Kidney (tissue), 22 donors: ENCODE results near the gene SELENOP. TPM values are rescaled to one million over a fixed set of nuclear protein-coding genes. Genes with fewer than 3 reads are reported as not detected.
A peak's percentile ranks its signal among the peaks of the same experiment; 100 is the strongest.

Source experiments
- DNase-seq, 5 donors: peaks; one replicate each; pipeline ENCODE4 v3.0.0-alpha.2; 2013 to 2020
- FAIRE-seq: peaks from 2 replicates; lab custom pipeline; 2012; peaks lifted over from hg19 to GRCh38; lab: Jason Lieb, UNC
- H3K27ac ChIP-seq, 2 donors: one replicate each; pipeline ENCODE4 v1.7.0; 2013; ENCODE audit warnings: low read depth in 2 of 2, low read length in 2 of 2, inconsistent platforms in 1 of 2
- H3K27me3 ChIP-seq: one replicate; pipeline ENCODE4 v1.7.1; 2013; ENCODE audit warnings: low read length, inconsistent platforms; ENCODE audit not compliant: control insufficient read depth, insufficient read depth
- H3K36me3 ChIP-seq, 3 donors: one replicate each; pipeline versions ENCODE4 v1.7.0 to v1.7.1; 2013; ENCODE audit warnings: low read length in 3 of 3, control low read depth in 1 of 3, inconsistent platforms in 1 of 3; ENCODE audit not compliant: insufficient read depth in 3 of 3, control insufficient read depth in 2 of 3
- H3K4me1 ChIP-seq, 3 donors: one replicate each; pipeline versions ENCODE4 v1.7.0 to v1.7.1; 2013; ENCODE audit warnings: low read length in 3 of 3, inconsistent platforms in 1 of 3, low read depth in 1 of 3; ENCODE audit not compliant: control insufficient read depth in 2 of 3, insufficient read depth in 2 of 3
- H3K4me3 ChIP-seq, 3 donors: one replicate each; pipeline versions ENCODE4 v1.7.0 to v1.8.1; 2013; ENCODE audit warnings: low read length in 3 of 3, control low read depth in 1 of 3, inconsistent platforms in 1 of 3
- H3K9ac ChIP-seq, 3 donors: one replicate each; pipeline versions ENCODE4 v1.7.0 to v1.7.1; 2013; ENCODE audit warnings: low read length in 3 of 3, control low read depth in 1 of 3, inconsistent platforms in 1 of 3
- H3K9me3 ChIP-seq, 3 donors: one replicate each; pipeline versions ENCODE4 v1.7.0 to v1.7.1; 2013; ENCODE audit warnings: low read length in 3 of 3, control low read depth in 1 of 3, inconsistent platforms in 1 of 3; ENCODE audit not compliant: control insufficient read depth in 2 of 3, insufficient read depth in 1 of 3
- intact Hi-C: fragments of 100-400 bp; cut with DNase I; formaldehyde crosslinking; loops from one replicate; pipeline ENCODE4 v1.11.1; 2022
- long read RNA-seq, 10 donors: library from polyadenylated mRNA in 1 of 10; unstranded in 1 of 10; transcript quantifications; one replicate each; pipeline ENCODE4 v2.0.0 and lab custom pipeline, GENCODE V29; 2021 to 2026
- polyA plus RNA-seq: library from polyadenylated mRNA; stranded (reverse); fragments of 350-450 nt; fragmentation: Illumina TruSeq; extraction: RNeasy Lipid Tissue Mini Kit (QIAGEN cat#74804); gene quantifications from one replicate; pipeline ENCODE4 v1.2.3, GENCODE V29; 2014; ENCODE audit warnings: low read depth, low replicate concordance; ENCODE audit not compliant: insufficient read depth
- total RNA-seq: library from RNA; stranded (reverse); fragmentation: NEBNext Ultra II Directional; extraction: Animal tissue kit (Norgen Biotek cat#: 25700); gene quantifications from one replicate; pipeline ENCODE4 v1.2.1, GENCODE V29; 2021
- TF ChIP-seq, protein P1 (sequence below): IDR thresholded peaks from 3 replicates; pipeline ENCODE4 v1.5.1; 2012; ENCODE audit warnings: mild to moderate bottlenecking, moderate library complexity, borderline replicate concordance; ENCODE audit not compliant: insufficient read depth; ENCODE audit errors: extremely low read depth
- donor health status: control.
- donor health status: control.
- donor health status: control.
- donor health status: control.
- donor health status: control.
- donor health status: DM: yes; HTN: yes; CAD: no.
- donor health status: Normal renal cell carcinoma (clear cell type).

The SELENOP gene, protein sequence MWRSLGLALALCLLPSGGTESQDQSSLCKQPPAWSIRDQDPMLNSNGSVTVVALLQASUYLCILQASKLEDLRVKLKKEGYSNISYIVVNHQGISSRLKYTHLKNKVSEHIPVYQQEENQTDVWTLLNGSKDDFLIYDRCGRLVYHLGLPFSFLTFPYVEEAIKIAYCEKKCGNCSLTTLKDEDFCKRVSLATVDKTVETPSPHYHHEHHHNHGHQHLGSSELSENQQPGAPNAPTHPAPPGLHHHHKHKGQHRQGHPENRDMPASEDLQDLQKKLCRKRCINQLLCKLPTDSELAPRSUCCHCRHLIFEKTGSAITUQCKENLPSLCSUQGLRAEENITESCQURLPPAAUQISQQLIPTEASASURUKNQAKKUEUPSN
- total RNA-seq (305 TPM), polyA plus RNA-seq (390 TPM)
- long read RNA-seq, donor 1, transcript SELENOP-214 (5 exons, 2,243 nt), result major isoform, 92 of 129 reads
- long read RNA-seq, donor 1, transcript SELENOP-202 (3 exons, 799 nt), result minor isoform, 14 of 129 reads
- long read RNA-seq, donor 1, transcript SELENOP-213 (3 exons, 653 nt), result minor isoform, 5 of 129 reads
- long read RNA-seq, donor 1, partial matches to known transcripts, result 8 of 129 reads
- long read RNA-seq, donor 1, other reads (novel, unspliced or antisense), result 7 of 129 reads
- long read RNA-seq, donor 2, transcript SELENOP-202 (3 exons, 799 nt), result minor isoform, 33 of 207 reads
- long read RNA-seq, donor 2, transcript SELENOP-214 (5 exons, 2,243 nt), result major isoform, 147 of 207 reads
- long read RNA-seq, donor 2, partial matches to known transcripts, result 13 of 207 reads
- long read RNA-seq, donor 2, other reads (novel, unspliced or antisense), result 7 of 207 reads
- long read RNA-seq, donor 3, transcript SELENOP-202 (3 exons, 799 nt), result minor isoform, 39 of 299 reads
- long read RNA-seq, donor 3, transcript SELENOP-213 (3 exons, 653 nt), result minor isoform, 6 of 299 reads
- long read RNA-seq, donor 3, transcript SELENOP-214 (5 exons, 2,243 nt), result major isoform, 207 of 299 reads
- long read RNA-seq, donor 3, partial matches to known transcripts, result 24 of 299 reads
- long read RNA-seq, donor 3, other reads (novel, unspliced or antisense), result 17 of 299 reads
- long read RNA-seq, donor 4, transcript SELENOP-205 (2 exons, 606 nt), result minor isoform, 7 of 208 reads
- long read RNA-seq, donor 4, transcript SELENOP-202 (3 exons, 799 nt), result minor isoform, 14 of 208 reads
- long read RNA-seq, donor 4, transcript SELENOP-214 (5 exons, 2,243 nt), result major isoform, 169 of 208 reads
- long read RNA-seq, donor 4, partial matches to known transcripts, result 8 of 208 reads
- long read RNA-seq, donor 4, other reads (novel, unspliced or antisense), result 0 of 208 reads
- long read RNA-seq, donor 5, partial matches to known transcripts, result 0 of 8 reads
- long read RNA-seq, donor 5, other reads (novel, unspliced or antisense), result 0 of 8 reads
- long read RNA-seq, donor 6, transcript SELENOP-213 (3 exons, 653 nt), result minor isoform, 10 of 436 reads
- long read RNA-seq, donor 6, transcript SELENOP-202 (3 exons, 799 nt), result minor isoform, 57 of 436 reads
- long read RNA-seq, donor 6, transcript SELENOP-214 (5 exons, 2,243 nt), result major isoform, 296 of 436 reads
- long read RNA-seq, donor 6, partial matches to known transcripts, result 35 of 436 reads
- long read RNA-seq, donor 6, other reads (novel, unspliced or antisense), result 29 of 436 reads
- long read RNA-seq, donor 7, transcript SELENOP-214 (5 exons, 2,243 nt), result major isoform, 156 of 192 reads
- long read RNA-seq, donor 7, transcript SELENOP-202 (3 exons, 799 nt), result minor isoform, 12 of 192 reads
- long read RNA-seq, donor 7, partial matches to known transcripts, result 4 of 192 reads
- long read RNA-seq, donor 7, other reads (novel, unspliced or antisense), result 13 of 192 reads
- long read RNA-seq, donor 8, full-length matches to known transcripts, result 148 of 394 reads
- long read RNA-seq, donor 8, partial matches to known transcripts, result 246 of 394 reads
- long read RNA-seq, donor 8, other reads (novel, unspliced or antisense), result 0 of 394 reads
- long read RNA-seq, donor 9, transcript SELENOP-214 (5 exons, 2,243 nt), result major isoform, 56 of 86 reads
- long read RNA-seq, donor 9, transcript SELENOP-202 (3 exons, 799 nt), result minor isoform, 14 of 86 reads
- long read RNA-seq, donor 9, partial matches to known transcripts, result 9 of 86 reads
- long read RNA-seq, donor 9, other reads (novel, unspliced or antisense), result 0 of 86 reads
- long read RNA-seq, donor 10, transcript SELENOP-202 (3 exons, 799 nt), result minor isoform, 18 of 159 reads
- long read RNA-seq, donor 10, transcript SELENOP-214 (5 exons, 2,243 nt), result major isoform, 101 of 159 reads
- long read RNA-seq, donor 10, transcript SELENOP-213 (3 exons, 653 nt), result minor isoform, 8 of 159 reads
- long read RNA-seq, donor 10, partial matches to known transcripts, result 14 of 159 reads
- long read RNA-seq, donor 10, other reads (novel, unspliced or antisense), result 5 of 159 reads

DNA sequence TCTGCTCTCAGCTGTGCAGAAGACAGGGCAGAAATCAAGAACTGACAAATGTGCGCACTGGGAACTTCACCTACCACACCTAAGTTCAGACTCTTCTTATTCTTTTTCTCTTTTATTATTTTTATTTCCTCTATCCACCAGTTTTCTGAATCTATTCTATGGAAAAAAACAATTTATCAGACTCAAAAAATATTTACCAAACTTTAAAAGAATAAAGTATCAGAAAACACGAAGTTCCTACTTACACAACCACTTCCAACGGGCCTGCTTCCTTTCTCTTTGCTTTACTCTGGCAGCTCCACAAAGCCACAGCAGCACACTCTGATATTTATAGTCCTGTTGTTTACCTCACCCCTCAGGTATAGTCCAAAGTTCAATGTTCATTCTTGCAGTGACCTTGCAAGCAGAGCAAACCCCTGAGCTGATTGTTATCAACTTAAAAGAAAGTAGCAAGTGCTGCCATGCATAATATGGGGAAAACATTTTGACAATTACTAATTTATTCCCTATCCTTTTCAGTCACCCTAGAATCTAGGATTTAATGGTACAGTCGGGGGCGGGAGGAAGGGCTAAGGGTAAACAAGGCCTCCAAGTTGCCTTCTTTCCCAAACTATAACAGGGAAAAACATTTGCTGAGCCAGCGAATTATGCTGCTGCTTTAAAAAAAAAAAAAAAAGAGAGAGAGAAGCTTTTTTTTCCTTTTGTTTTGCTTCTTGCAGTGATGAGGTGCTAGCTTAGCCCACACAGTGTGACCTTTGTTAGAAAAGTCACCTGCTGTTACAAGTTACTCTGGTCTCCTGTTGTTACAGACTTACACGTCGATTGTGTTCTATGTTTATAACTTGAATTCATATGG, at the start of gene SELENOP:
SELENOP (minus strand) TSS at position 302 of the 856 bp plus-strand sequence. CDS start 3,539 bp downstream, outside the sequence.
- no peaks in the 10 kb centered on the region for H3K27me3 ChIP-seq
- DNase-seq, result peak; percentile 62 to 96 (median 81)
- H3K27ac ChIP-seq, result peak within 1 kb of the TSS; percentile 95 to 97
- H3K9ac ChIP-seq, result peak within 1 kb of the TSS; percentile 84 to 93 (median 87)
- H3K9me3 ChIP-seq, result no peaks in the 10 kb centered on the region
- intact Hi-C loops, result no loop called here
- peak within 1 kb of the TSS; percentile 79 to 98 (median 97) for H3K4me3 ChIP-seq
- H3K36me3 ChIP-seq, result peaks cover 0 to 10% (median 0%) of the 10 kb centered on the region in 3 donors
- H3K4me1 ChIP-seq, result peaks cover 0 to 15% (median 4%) of the 10 kb centered on the region in 3 donors
- TF ChIP-seq, protein P1, sequence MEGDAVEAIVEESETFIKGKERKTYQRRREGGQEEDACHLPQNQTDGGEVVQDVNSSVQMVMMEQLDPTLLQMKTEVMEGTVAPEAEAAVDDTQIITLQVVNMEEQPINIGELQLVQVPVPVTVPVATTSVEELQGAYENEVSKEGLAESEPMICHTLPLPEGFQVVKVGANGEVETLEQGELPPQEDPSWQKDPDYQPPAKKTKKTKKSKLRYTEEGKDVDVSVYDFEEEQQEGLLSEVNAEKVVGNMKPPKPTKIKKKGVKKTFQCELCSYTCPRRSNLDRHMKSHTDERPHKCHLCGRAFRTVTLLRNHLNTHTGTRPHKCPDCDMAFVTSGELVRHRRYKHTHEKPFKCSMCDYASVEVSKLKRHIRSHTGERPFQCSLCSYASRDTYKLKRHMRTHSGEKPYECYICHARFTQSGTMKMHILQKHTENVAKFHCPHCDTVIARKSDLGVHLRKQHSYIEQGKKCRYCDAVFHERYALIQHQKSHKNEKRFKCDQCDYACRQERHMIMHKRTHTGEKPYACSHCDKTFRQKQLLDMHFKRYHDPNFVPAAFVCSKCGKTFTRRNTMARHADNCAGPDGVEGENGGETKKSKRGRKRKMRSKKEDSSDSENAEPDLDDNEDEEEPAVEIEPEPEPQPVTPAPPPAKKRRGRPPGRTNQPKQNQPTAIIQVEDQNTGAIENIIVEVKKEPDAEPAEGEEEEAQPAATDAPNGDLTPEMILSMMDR, result no peak
- peak; percentile 92 for FAIRE-seq

DNA sequence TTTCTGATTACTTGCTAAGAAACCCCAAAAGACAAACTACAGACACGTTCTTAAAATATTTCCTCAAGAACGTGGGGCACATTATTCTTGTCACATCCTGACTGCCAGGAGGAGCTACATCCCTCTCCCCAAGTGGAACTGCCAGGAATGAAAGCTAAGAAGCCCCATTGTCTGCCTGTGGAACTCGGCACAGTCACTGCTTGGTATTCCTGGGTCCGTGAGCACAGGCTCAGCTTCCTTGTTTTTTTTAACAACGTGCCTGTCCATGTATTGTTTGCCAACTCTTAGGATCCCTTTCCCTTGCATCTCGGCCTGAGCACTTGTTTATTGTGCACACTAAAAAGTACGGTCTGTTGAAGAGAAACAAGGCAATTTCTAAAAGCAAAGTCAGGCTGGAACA, 47.0 kb upstream of the SELENOP start:
- Histone ChIP-seq H3K9ac (no peak overlapping the region), H3K4me1 (peaks cover 0 to 10% (median 5%) of the 10 kb centered on the region in 3 donors), H3K36me3 (no peaks in the 10 kb centered on the region), H3K4me3 (peak overlapping the region in 1 of 3 donors; percentile 7), H3K9me3 (no peaks in the 10 kb centered on the region), H3K27me3 (no peaks in the 10 kb centered on the region), H3K27ac (no peak overlapping the region)
- FAIRE-seq (no peak), DNase-seq (no peak)
- intact Hi-C loops, result no loop called here
- TF ChIP-seq, protein P1, result no peak
